CD14-positive monocyte (primary cell): ENCODE results near the gene AJUBA. TPM values are rescaled to one million over a fixed set of nuclear protein-coding genes. Genes with fewer than 3 reads are reported as not detected.
"Not testable (repeated sequence)": the region's sequence is repeated elsewhere in the genome, so short reads cannot be mapped to it uniquely, and the experiment has no call there.

ENCODE experiments used
- DNase-seq, 3 donors: peaks; one replicate each; pipeline ENCODE4 v3.0.0-alpha.2; 2011 to 2022
- H2AFZ ChIP-seq: 2 replicates; pipeline ENCODE4 v1.6.0; 2012; ENCODE audit warnings: mild to moderate bottlenecking, low read depth, low read length, inconsistent platforms; ENCODE audit not compliant: insufficient read depth, poor library complexity, severe bottlenecking
- H3K27ac ChIP-seq, 2 donors: 1 replicate in 1 of 2; 2 replicates in 1 of 2; pipeline ENCODE4 v1.5.1; 2012 to 2013; ENCODE audit warnings: low read length in 2 of 2, control low read depth in 1 of 2, inconsistent platforms in 1 of 2, low read depth in 1 of 2, mild to moderate bottlenecking in 1 of 2
- H3K27me3 ChIP-seq, 2 donors: one replicate each; pipeline versions ENCODE4 v1.6.0 to v1.6.1; 2011 to 2013; ENCODE audit warnings: low read length in 2 of 2; ENCODE audit not compliant: control insufficient read depth in 2 of 2, insufficient read depth in 2 of 2
- H3K36me3 ChIP-seq, 2 donors: replicated peaks in 1 of 2; 1 replicate in 1 of 2; 2 replicates in 1 of 2; pipeline versions ENCODE4 v1.5.1 to v1.6.1; 2012 to 2013; ENCODE audit warnings: low read length in 2 of 2, control low read depth in 1 of 2, inconsistent platforms in 1 of 2, mild to moderate bottlenecking in 1 of 2; ENCODE audit not compliant: insufficient read depth in 2 of 2, control insufficient read depth in 1 of 2
- H3K4me1 ChIP-seq, 2 donors: 1 replicate in 1 of 2; 2 replicates in 1 of 2; pipeline versions ENCODE4 v1.5.1 to v1.6.1; 2012 to 2013; ENCODE audit warnings: low read length in 2 of 2, control low read depth in 1 of 2, inconsistent platforms in 1 of 2, mild to moderate bottlenecking in 1 of 2, moderate library complexity in 1 of 2; ENCODE audit not compliant: insufficient read depth in 2 of 2, control insufficient read depth in 1 of 2
- H3K4me2 ChIP-seq: replicated peaks from 2 replicates; pipeline ENCODE3; 2012; ENCODE audit warnings: low read length, moderate library complexity, mild to moderate bottlenecking; ENCODE audit not compliant: poor library complexity, severe bottlenecking; ENCODE audit errors: extremely low read depth
- H3K4me3 ChIP-seq, 3 experiments: fragments of 200-600 bp in 1 of 3; sonication (generic) in 1 of 3; replicated peaks in 1 of 3; 1 replicate in 2 of 3; 2 replicates in 1 of 3; pipeline ENCODE4 v1.5.1; 2011 to 2013; ENCODE audit warnings: low read length in 3 of 3, mild to moderate bottlenecking in 3 of 3, control low read depth in 2 of 3, low read depth in 2 of 3, inconsistent platforms in 1 of 3, moderate library complexity in 1 of 3
- H3K79me2 ChIP-seq: 2 replicates; pipeline ENCODE4 v1.6.0; 2012; ENCODE audit warnings: mild to moderate bottlenecking, control low read depth, inconsistent platforms, low read length, moderate library complexity; ENCODE audit not compliant: insufficient read depth
- H3K9ac ChIP-seq: 2 replicates; pipeline ENCODE4 v1.6.0; 2017; ENCODE audit warnings: low read length, mild to moderate bottlenecking; ENCODE audit not compliant: insufficient read depth, poor library complexity, severe bottlenecking
- H3K9me3 ChIP-seq, 2 donors: replicated peaks in 1 of 2; 1 replicate in 1 of 2; 2 replicates in 1 of 2; pipeline versions ENCODE4 v1.5.1 to v1.6.1; 2012 to 2013; ENCODE audit warnings: low read length in 2 of 2, control low read depth in 1 of 2; ENCODE audit not compliant: control insufficient read depth in 1 of 2, insufficient read depth in 1 of 2
- H4K20me1 ChIP-seq: 2 replicates; pipeline ENCODE4 v1.6.0; 2012; ENCODE audit warnings: mild to moderate bottlenecking, low read length, control low read depth, moderate library complexity; ENCODE audit not compliant: insufficient read depth
- H3K27ac Mint-ChIP-seq, 7 donors: one replicate each; pipeline ENCODE4 v1.8.0; 2020; ENCODE audit warnings: mild to moderate bottlenecking in 7 of 7, mixed read lengths in 7 of 7, moderate library complexity in 6 of 7, inconsistent platforms in 2 of 7
- H3K27me3 Mint-ChIP-seq, 3 donors: one replicate each; pipeline ENCODE4 v1.8.0; 2021 to 2022; ENCODE audit warnings: low read depth in 3 of 3, mild to moderate bottlenecking in 3 of 3, mixed read lengths in 3 of 3, moderate library complexity in 3 of 3, inconsistent platforms in 1 of 3
- H3K36me3 Mint-ChIP-seq, 2 donors: one replicate each; pipeline ENCODE4 v1.8.0; 2020; ENCODE audit warnings: mixed read lengths in 2 of 2, inconsistent platforms in 1 of 2, mild to moderate bottlenecking in 1 of 2
- H3K4me1 Mint-ChIP-seq: one replicate; pipeline ENCODE4 v1.8.0; 2020; ENCODE audit warnings: mild to moderate bottlenecking, mixed read lengths
- H3K4me3 Mint-ChIP-seq, 2 donors: one replicate each; pipeline ENCODE4 v1.8.0; 2020; ENCODE audit warnings: mild to moderate bottlenecking in 2 of 2, mixed read lengths in 2 of 2, moderate library complexity in 1 of 2
- H3K9me3 Mint-ChIP-seq, 7 donors: one replicate each; pipeline ENCODE4 v1.8.0; 2020 to 2022; ENCODE audit warnings: mixed read lengths in 7 of 7, mild to moderate bottlenecking in 6 of 7, moderate library complexity in 6 of 7, inconsistent platforms in 2 of 7
- CTCF ChIP-seq: fragments of 200-600 bp; IDR thresholded peaks from one replicate; pipeline ENCODE4 v1.8.0; 2022; ENCODE audit warnings: antibody characterized with exemption, mild to moderate bottlenecking
- WGBS: methylation state at CpG from one replicate; pipeline ENCODE4 v1.1.5; 2013; ENCODE audit warnings: missing lambda C conversion rate; ENCODE audit not compliant: insufficient coverage; 5-methylcytosine and 5-hydroxymethylcytosine counted together
- intact Hi-C, 2 donors: fragments of 100-400 bp; cut with micrococcal nuclease; formaldehyde crosslinking; loops; one replicate each; pipeline versions ENCODE4 v1.15.0 to v1.15.1; 2023
- polyA plus RNA-seq, 3 donors: library from polyadenylated mRNA; depleted of rRNA in 1 of 3; unstranded in 2 of 3; stranded (reverse) in 1 of 3; fragments of 300-500 nt in 2 of 3; fragments of >200 nt in 1 of 3; fragmentation: Illumina TruSeq in 2 of 3; gene quantifications; 1 replicate in 2 of 3; 2 replicates in 1 of 3; pipeline ENCODE4 v1.2.3, GENCODE V29; 2012 to 2021

AJUBA gene
- polyA plus RNA-seq, 3 donors, result 0.04 TPM; not detected in 2

DNA sequence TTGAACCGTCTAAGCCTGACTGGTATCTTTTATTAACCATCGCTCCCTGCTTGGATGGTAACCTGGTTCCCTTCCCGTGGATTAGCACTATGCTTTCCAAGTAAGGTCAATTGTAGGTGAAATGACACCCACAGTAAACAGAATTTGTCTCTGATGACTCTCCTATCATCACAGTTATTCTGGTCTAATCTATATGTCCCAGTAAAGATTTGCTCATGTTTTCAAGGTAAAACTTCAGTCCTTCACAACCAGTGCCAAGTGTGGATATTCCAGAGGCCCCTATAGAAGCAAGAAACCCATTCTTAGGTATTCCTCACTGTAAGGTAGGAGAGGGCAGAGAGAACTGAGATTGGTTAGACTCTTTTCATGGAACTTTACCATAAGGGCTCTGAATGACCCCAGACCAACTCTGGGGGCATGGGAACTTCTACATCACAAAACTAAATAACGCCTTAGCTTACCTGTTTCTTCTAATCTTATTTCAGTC, 15.5 kb downstream of the AJUBA start:
- TF ChIP-seq CTCF, result no peak
- H3K27ac ChIP-seq, result no peak overlapping the region
- H3K9ac ChIP-seq, result no peak overlapping the region
- no peaks in the 10 kb centered on the region for H4K20me1 ChIP-seq
- H3K4me1 ChIP-seq, result no peaks in the 10 kb centered on the region
- no peak overlapping the region for H3K27ac Mint-ChIP-seq
- H3K4me1 Mint-ChIP-seq, result no peaks in the 10 kb centered on the region
- 100% methylated on average over 2 of the region's 4 CpGs for whole genome bisulfite sequencing
- H3K9me3 Mint-ChIP-seq, result no peaks in the 10 kb centered on the region
- H3K36me3 Mint-ChIP-seq, result no peaks in the 10 kb centered on the region
- H3K9me3 ChIP-seq, result no peaks in the 10 kb centered on the region
- peaks cover 0 to 5% (median 2%) of the 10 kb centered on the region in 3 donors for H3K27me3 Mint-ChIP-seq
- H3K4me3 Mint-ChIP-seq, result no peak overlapping the region
- intact Hi-C loops, result no loop called here
- DNase-seq, result no peak
- no peaks in the 10 kb centered on the region for H3K79me2 ChIP-seq
- no peak overlapping the region for H3K4me2 ChIP-seq
- H3K36me3 ChIP-seq, result no peaks in the 10 kb centered on the region
- no peak overlapping the region for H2AFZ ChIP-seq
- no peak overlapping the region for H3K4me3 ChIP-seq
- H3K27me3 ChIP-seq, result no peaks in the 10 kb centered on the region

GRCh38 chr14:22965916-22966782, 16.2 kb downstream of the AJUBA start:
- intact Hi-C loops, H3K4me2 ChIP-seq, H3K36me3 Mint-ChIP-seq, H4K20me1 ChIP-seq, H2AFZ ChIP-seq, H3K9ac ChIP-seq, H3K27ac Mint-ChIP-seq, H3K4me1 ChIP-seq, H3K9me3 Mint-ChIP-seq, H3K4me1 Mint-ChIP-seq, H3K27me3 ChIP-seq, H3K4me3 Mint-ChIP-seq, H3K4me3 ChIP-seq, DNase-seq, H3K27me3 Mint-ChIP-seq, H3K9me3 ChIP-seq, H3K79me2 ChIP-seq, H3K36me3 ChIP-seq, H3K27ac ChIP-seq: not testable (repeated sequence)
- 88% methylated on average over 5 of the region's 15 CpGs for WGBS
